HG03280 (cell line): ENCODE results near the gene RIPK4.

Experiments used
- ATAC-seq: cut with Tn5 transposase; IDR thresholded peaks from one replicate; pipeline ENCODE4 v1.9.1; 2021; ENCODE audit warnings: mild to moderate bottlenecking, moderate library complexity; ENCODE audit not compliant: unreplicated experiment

The RIPK4 gene

GRCh38 chr21:41770901-41771624, 4.2 kb upstream of the RIPK4 start:
- no peak for ATAC-seq

- ATAC-seq: no peak
Measured at GRCh38 chr21:41769933-41770332, 3.1 kb upstream of the RIPK4 start.

- no peak for ATAC-seq
Measured at GRCh38 chr21:41769521-41769920, 2.7 kb upstream of the RIPK4 start.

GRCh38 chr21:41769111-41769510, 2.3 kb upstream of the RIPK4 start:
- ATAC-seq: no peak

- no peak for ATAC-seq
Measured at GRCh38 chr21:41768437-41769042, 1.7 kb upstream of the RIPK4 start.

GRCh38 chr21:41767606-41768436, 969 bp upstream of the RIPK4 start:
- ATAC-seq: no peak

- no peak for ATAC-seq
Measured at GRCh38 chr21:41765973-41766882, 624 bp downstream of the RIPK4 start.

- ATAC-seq: no peak
Measured at GRCh38 chr21:41765420-41765821, 1.4 kb downstream of the RIPK4 start.

GRCh38 chr21:41764558-41765419, 2.1 kb downstream of the RIPK4 start:
- ATAC-seq: no peak

GRCh38 chr21:41763996-41764395, 2.9 kb downstream of the RIPK4 start:
- no peak for ATAC-seq

- ATAC-seq: no peak
Measured at GRCh38 chr21:41763398-41763931, 3.4 kb downstream of the RIPK4 start.

- no peak for ATAC-seq
Measured at GRCh38 chr21:41762753-41763152, 4.1 kb downstream of the RIPK4 start.

GRCh38 chr21:41761934-41762635, 4.8 kb downstream of the RIPK4 start:
- ATAC-seq: no peak

GRCh38 chr21:41761211-41761933, 5.5 kb downstream of the RIPK4 start:
- ATAC-seq: no peak

- no peak for ATAC-seq
Measured at GRCh38 chr21:41760411-41760810, 6.4 kb downstream of the RIPK4 start.

GRCh38 chr21:41759926-41760325, 6.9 kb downstream of the RIPK4 start:
- ATAC-seq: no peak

GRCh38 chr21:41759214-41759840, 7.5 kb downstream of the RIPK4 start:
- ATAC-seq: no peak

- no peak for ATAC-seq
Measured at GRCh38 chr21:41758550-41758949, 8.3 kb downstream of the RIPK4 start.
